GM11168 (cell line): ENCODE data around the gene LITAFD.
"Not testable (repeated sequence)": the region's sequence is repeated elsewhere in the genome, so short reads cannot be mapped to it uniquely, and the experiment has no call there.

Experiments
- in situ Hi-C: fragments of 300-500 bp; cut with MboI; formaldehyde crosslinking; loops from one replicate; pipeline ENCODE4 v1.12.0; 2022; ENCODE audit warnings: low sequenced_read_pairs; ENCODE audit not compliant: unreplicated experiment

LITAFD gene

DNA sequence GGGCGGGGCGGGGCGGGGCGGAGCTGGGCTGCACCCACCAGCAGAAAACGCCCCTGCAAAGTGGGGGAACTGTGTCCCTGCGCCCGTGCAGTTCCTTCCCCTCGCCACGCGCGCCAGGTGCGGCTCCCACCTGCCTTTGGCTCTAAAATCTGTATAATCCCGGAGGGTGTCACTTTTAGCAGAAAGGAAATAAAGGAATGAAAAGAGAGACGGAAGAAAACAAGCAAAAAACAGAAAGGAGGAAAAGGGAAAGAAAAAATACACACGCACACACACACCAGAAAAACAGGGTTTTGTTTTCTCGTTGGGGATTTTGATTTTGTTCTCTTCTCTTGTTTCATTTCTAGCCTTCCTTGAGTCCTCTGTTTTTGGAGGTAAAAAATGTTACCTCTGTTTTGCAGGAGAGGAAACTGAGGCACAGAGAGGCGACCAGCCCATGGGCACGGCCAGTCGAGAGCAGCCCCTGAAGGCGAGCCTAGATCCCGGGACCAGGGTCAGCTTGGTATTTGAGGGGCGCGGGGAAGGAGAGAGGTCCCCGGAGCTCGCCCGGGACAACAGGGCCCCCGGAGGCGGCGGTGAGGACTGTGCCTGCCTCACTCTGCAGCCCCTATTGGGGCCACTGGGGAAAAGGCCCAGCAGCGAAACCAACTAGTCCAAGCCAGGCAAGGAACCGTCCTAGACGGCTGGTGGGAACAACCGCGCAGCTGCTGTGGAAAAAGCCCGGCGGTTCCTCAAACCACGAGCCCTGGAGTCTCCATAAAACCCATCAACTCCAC lies 12.8 kb upstream of the LITAFD start:
- in situ Hi-C loops = no loop called here

DNA sequence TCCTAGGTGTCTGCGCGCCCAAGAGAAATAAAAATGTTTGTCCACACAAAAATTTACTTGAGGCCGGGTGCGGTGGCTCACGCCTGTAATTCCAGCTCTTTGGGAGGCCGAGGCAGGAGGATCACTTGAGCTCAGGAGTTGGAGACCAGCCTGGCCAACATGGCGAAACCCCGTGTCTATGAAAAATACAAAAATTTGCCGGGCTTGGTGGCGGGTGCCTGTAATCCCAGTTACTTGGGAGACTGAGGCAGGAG lies 12.2 kb upstream of the LITAFD start:
- in situ Hi-C loops = not testable (repeated sequence)

DNA sequence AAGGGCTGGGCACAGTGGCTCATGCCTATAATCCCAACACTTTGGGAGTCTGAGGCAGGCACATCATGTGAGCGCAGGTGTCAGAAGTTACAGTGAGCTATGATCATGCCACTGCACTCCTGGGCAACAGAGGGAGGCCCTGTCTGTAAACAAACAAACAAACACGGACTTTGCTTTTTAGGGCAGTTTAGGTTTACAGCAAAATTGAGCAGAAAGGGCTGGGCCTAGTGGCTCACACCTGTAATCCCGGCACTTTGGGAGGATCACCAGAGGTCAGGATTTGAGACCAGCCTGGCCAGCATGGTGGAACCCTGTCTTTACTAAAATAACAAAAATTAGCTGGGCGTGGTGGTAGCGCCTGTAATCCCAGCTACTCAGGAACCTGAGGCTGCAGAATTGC lies 10.1 kb upstream of the LITAFD start:
- in situ Hi-C loops = no loop called here

DNA sequence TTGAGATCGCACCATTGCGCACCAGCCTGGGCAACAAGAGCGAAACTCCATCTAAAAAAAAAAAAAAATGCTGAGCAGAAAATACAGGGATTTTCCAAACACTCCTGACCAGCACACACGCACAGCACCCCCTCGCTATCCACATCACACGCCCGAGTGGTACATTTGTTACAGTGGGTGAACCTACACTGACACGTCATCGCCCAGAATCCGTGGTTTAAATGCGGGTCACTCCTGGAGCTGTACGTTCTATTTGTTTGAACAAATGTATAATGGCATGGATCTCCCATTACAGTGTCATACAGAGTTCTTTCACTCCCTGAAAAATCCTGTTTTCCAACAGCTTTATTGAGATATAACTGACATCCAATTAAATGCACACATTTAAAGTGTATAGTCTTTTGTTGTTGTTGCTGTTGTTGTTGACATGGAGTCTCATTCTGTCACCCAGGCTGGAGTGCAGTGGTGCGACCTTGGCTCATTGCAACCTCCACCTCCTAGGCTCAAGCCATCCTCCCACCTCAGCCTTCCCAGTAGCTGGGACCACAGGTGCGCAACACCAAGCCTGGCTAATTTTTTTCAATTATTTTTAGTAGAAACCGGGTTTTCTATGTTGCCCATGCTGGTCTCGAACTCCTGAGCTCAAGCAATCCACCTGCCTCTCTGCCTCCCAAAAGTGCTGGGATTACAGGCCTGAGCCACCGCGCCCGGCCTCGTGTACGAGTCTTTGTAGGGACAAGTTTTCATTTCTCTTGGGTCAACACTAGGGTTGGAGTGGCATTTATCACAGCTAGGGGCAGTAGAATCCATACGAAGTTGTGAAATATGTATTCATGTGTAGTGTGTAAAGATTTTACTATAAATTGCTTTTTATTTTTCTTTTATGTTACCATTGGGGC lies 8.9 kb upstream of the LITAFD start:
- in situ Hi-C loops = no loop called here

DNA sequence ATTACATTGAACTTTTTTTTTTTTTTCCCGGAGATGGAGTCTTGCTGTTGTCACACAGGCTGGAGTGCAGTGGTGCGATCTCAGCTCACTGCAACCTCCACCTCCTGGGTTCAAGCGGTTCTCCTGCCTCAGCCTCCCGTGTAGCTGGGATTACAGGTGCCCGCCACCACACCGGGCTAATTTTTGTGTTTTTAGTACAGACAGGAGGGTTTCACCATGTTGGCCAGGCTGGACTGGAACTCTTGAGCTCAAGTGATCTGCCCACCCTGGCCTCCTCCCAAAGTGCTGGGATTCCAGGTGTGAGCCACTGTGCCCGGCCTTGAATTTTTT lies 8.3 kb upstream of the LITAFD start:
- in situ Hi-C loops = not testable (repeated sequence)

DNA sequence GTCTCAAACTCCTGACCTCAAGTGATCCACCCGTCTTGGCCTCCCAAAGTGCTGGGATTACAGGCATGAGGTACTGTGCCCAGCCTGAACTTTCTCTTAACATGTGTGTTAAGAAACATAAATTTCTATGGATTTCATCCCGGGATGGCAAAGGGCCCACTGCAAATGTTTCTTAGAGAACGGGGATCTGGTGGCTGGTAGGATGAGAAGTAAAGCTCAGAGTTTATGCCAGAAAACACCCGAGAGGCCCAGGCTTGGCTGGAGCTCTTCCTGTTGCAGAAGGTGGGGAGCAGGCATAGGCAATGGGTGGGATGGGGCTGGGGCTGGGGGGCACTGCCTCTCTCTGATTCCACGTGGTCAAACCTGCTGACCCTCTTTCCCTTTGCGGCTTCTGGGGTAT lies 7.8 kb upstream of the LITAFD start:
- in situ Hi-C loops = no loop called here

DNA sequence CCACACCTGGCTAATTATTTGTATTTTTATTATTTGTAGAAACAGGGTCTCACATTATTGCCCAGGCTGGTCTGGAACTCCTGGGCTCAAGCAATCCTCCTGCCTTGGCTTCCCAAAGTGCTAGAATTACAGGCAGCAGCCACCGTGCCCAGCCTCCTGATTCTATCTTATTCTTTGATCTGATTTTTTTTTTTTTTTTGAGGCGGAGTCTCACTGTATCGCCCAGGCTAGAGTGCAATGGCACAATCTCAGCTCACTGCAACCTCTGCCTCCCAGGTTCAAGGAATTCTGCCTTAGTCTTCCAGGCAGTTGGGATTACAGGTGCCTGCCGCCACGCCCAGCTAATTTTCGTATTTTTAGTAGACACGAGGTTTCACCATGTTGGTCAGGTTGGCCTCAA lies 6.8 kb upstream of the LITAFD start:
- in situ Hi-C loops = not testable (repeated sequence)

DNA sequence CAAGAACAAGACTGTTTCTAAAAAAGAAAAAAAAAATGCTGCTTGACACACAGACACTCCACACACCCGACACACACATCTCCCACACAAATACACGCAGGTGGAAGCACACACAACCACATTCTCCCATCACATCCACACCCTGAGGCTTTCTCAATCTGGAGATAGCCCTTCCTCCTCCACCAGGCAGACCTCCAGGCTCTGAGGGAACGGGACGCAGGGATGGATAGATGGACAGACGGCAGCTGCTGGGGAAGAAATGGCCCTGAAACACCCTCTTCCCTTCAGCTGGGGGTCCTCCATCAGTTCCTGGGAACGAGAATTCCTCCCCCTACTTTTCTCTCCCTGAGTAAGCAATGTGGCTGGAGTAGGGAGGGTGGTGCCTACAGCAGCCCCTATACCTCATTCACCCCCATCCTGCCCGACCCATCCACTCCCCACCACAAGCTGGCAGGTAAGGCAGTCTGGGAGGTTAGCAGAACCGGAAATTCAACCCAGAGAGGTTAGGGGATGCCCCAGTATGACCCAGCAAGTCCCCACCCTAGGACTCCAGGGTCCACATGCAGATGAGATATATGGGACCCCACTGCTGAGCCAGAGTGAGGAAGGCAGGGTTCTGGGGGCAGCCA lies 4.1 kb upstream of the LITAFD start:
- in situ Hi-C loops = no loop called here

DNA sequence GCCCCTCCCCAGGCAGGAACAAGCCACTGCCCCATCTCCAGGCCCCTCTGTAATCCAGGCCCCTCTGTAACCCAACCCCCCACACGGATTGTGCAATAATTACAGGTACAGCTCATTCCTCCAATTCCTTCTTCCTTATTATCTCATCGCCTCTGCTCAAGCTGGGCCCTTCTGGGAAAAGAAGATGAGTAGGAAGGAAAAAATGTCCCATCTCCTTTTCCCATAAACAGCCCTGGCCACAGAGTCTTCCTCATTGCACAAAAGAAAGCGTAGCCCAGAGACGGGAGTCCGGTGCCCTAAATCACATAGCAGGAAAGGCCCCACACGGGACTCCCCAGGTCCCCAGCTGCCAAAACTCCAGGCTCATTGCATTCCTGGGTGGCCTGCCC lies 3.6 kb upstream of the LITAFD start:
- in situ Hi-C loops = no loop called here

DNA sequence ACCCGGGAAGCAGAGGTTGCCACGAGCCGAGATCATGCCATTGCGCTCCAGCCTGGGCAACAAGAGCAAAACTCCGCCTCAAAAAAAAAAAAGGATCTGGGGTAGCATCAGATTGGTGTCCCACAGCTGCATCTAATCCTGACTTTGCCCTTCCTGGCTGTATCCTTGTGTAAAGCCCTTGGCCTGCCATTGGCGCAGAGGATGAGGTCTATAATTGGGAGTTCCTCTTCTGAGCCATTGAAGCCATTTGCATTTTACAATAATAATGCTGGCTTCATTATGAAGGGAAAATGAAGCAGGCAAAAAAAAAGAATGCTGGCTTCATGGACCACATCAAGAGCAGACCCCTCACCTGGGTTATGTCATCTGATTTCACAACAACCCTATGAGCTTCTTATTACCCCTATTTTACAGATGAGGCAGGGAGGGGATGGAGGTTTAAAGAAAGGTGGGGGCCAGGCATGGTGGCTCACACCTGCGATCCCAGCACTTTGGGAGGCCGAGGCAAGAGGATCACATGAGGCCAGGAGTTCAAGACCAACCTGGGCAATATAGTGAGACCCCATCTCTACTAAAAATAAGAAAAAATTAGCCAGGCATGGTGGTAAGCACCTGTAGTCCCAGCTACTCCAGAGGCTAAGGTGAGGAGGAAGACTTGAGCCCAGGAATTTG lies 1.2 kb upstream of the LITAFD start:
- in situ Hi-C loops = loop anchor here (5.0 kb wide), 1 partner anchor 314 kb away; no protein-coding TSS in a partner anchor

DNA sequence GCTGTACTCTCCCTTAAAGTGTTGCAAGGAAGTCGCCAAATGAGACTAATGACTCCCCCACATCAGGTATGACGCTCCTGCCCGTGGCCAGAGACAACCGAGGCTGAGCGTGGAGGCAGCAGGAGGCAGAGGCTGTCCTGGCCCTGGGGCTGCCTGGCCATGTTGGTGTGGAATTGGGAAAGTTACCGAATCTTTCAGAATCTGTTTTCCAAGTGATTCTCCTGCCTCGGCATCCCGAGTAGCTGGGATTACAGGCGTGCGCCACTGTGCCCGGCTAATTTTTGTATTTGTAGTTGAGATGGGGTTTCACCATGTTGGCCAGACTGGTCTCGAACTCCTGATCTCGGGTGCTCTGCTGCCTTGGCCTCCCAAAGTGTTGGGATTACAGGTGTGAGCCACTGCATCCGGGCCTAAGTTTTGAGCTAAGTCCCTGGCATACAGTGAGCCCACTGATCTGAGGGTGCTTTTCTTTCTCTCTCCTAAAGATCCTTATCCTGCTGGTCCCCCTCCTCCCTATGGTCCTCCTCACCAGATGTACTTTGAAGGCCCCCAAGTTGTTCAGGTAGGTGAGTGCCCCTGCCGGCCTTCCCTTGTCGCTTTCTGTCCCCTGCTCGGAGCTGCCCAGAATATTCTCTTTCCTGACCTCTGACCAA lies 700 bp downstream of the LITAFD start:
- in situ Hi-C loops = loop anchor here (5.0 kb wide), 1 partner anchor 316 kb away; no protein-coding TSS in a partner anchor

DNA sequence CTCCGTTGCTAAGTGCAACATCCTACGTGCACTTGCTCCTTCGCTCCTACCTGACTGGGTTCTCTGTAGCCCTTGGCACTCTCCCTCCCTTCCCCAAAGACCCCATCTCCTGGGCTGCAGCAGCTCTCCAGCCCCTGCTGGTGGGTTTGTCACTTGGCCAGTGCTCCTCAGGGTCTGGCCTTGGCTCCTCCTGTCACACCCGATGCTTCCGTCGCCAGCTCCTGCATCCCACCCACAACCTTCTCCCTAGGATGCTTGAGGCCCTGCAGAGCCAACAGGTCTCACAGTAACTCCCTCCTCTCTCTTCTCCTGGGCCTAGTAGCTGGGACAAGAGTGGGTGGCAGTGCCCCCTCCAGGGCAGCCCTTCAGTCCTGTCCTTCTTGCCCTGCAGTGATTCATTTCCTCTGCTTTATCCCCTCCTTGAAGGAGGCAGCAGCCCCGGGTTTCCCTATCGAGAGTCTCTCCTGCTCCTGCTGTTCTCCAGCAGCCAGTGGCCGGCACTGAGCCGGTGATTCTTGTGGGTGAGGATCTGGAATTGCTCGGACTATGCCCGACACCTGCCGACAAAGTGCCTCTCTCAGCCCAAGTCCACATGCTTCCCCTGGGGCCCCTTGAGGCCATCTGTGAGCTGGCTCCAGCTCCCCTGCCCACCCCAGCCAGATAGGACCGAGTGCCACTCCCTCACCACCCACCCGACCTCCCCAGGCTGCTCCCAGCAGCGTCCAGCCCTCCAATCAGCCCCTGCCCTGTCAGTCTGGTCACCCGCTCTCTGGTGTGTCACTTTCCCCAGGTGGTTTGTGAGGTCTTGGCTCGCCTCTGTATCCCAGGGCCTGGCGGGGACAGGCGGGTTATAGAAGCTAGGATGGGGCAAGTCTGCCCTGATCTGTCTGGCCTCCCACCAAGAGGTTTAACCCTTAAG lies 3.8 kb downstream of the LITAFD start:
- in situ Hi-C loops = no loop called here

DNA sequence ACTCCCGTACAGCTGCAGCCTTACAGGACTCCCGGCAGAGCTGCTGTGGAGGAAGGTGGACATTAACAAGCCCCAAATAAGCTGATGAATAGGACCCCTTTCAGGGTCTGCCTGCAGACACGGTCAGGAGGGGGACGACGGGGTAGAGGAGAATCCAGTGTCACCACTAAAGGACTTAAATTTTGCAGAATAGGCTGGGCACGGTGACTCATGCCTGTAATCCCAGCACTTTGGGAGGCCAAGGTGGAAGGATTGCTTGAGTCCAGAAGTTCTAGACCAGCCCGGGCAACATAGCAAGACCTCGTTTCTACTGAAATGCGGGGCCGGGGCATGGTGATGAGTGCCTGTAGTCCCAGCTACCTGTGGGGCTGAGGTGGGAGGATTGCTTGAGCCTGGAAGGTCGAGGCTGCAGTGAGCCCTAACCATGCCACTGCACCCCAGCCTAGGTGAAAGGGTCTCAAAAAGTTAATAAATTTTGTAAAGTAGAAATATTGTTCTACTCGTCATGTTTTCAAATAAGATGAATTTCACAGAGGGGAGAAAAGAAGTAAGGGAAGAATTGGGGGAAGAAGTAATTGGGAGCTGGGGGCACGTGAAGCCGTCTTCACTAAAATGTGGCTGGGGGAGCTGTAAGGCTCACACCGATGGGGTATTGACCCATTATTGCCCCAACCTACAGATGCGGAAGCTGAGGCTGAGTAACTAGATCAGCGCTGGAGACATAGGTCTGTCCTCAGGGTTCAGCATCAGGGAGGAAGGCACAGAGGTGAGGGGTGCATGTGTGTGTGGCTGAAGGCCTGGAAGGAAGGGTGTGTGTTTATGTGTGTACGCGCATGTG lies 4.7 kb downstream of the LITAFD start:
- in situ Hi-C loops = no loop called here

DNA sequence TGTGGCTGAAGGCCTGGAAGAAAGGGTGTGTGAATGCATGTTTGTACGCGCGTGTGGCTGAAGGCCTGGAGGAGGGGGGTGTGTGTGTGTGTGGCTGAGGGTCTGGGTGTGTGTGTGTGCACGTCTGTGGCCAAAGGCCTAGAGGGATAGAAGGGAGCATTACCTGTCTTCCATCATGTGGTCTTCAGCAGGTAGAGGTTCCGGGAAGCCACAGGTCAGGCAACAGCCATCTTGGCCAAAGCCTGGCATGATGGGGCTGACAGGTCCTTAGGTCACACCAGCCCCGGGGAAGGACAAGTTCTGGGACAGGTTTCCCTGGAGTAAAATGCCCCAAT lies 5.2 kb downstream of the LITAFD start:
- in situ Hi-C loops = no loop called here

DNA sequence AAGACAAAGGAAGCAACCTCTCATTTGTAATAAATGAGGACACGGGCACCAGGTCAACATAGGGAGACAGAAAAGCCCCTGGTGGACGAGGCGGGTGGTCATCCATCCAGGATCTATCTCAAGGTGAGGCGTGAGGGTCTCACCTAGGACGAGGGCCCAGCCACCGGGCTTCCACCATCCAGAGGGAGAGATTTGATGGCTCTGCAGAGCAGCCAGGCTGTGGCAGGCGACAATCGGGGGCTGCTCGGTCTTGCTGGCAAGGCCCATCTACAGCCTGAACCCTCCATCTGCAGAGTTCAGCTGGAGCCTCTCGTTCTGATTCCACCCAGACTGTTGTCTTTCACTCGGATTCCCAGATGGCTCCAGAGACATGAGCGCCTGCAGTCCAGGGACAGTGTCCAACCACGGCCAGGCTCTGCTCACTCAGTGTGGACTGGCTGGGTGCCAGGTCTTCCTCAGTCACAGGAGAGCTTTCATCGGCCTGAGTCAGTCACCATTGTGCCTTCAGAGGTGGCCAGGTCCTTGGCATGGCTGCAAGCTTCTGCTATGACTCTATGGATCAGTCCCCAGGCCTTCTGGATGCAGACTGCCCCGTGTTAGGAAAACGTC lies 5.9 kb downstream of the LITAFD start:
- in situ Hi-C loops = no loop called here

DNA sequence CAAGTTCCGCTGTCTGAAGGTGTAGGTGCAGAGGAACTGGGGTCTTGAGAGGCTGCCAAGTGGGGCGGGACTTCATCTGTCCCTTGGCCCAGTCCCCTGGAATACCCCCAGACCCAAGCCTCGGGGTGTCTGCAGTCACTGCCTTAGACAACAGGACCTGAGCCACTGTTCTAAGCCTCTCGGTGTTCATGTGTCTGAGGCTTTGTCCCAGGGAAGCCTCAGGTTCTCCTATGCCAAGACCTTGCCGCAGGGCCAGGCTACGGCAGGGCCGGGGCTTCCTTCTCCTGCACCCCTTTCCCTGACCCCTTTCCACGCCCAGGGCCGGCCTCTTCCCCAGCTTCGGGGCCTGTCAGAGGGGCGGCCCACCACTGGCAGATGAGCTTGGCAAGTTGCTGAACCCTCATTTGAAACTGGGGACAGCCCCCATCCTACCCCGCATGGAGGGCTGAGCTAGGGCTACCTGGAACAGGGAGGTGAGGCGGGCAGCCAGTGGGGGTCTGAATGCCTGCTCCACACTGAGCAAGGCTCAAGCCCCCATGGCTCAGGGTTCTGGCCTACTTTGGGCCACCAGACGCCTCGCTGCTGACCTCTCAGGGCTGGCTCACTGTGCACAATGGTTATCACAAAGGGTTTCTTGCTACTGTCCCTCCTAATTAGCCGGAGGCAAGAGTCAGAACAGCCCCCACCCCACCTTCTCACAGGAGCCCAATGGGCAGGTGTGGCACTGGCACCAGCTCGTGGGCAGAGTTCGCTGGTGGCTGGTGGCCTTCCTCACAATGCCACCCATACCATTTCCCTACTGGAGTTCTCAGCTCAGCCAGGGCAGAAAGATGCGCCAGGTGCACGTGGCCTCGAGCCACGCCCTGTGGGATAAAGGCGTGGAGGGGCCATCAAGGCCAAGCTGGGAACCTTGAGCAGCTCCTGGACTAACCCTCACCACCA lies 7.1 kb downstream of the LITAFD start:
- in situ Hi-C loops = no loop called here

DNA sequence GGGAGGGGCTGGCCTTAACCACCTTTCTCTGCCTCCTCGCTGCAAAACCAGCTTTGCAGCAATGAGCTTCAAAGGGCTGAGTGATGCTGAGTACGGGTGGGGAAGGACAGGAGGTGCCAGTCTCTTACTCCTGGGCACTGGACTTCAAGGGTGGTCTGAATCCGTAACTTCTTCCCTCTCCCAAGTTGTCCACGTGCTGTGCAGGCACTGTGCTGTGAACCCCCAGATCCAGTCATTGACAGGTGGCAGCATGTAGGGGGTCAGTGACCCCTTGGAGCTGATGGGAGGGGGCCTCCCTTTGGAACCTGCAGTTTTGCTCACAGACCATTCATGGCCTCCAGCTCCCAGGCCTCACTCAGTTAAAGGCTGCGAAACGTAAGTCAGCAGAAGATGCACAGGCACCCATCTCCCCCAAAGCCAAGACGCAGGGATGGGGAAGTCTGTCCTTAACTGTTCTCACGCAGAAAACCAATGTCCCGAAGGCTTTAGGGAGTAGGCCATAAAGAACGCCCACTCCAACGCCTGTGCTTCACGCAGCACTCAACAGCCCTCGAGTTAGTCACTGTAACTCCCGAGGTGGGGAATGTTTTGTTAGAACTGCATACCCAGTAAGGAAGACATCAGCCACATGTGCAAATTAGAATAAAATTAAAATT lies 7.9 kb downstream of the LITAFD start:
- in situ Hi-C loops = no loop called here
